HG03025 (cell line): ENCODE data around the gene OSBPL7.

ENCODE experiments used
- ATAC-seq: cut with Tn5 transposase; IDR thresholded peaks from one replicate; pipeline ENCODE4 v1.9.1; 2021; ENCODE audit warnings: mild to moderate bottlenecking, moderate library complexity; ENCODE audit not compliant: unreplicated experiment, low FRiP score

The OSBPL7 gene

DNA sequence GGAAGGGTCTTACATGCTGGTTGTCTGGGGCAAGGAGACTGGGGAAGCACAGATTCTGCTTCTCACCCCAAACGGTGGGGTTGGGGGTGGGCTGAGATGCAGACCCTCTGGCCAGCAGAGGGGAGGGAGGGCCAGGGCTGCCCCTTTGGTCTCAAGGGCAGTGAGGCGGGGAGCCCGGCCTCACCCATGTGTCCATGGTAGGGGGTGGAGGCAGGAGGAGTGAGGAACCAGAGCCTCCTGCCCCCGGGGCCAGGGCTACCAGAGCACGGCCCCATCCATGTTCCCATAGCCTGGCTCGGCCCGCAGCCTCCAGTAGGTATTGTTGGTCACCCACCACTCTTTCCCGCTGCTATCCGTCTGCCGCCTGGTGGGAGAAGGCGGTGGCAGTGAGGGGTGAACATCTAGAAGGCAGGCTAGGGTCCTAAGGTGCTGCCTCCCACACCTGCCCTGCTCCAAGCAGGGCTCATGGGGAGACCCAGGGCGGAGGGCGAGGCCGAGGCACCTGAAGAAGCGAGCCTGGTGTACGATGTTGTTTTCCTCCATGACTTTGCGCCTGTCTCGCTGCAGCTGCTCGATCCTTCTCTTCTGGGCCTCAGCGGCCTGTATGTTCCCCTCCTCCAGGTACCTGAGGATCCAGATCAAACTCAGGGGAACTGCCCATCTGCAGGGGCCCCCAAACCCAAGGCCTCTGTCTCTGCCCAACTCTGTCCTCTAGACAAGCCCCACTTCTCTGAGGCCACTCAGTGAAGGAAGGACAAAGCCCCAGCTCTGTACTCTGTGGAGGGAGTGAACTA, 13.4 kb downstream of the OSBPL7 start:
- no peak for ATAC-seq

DNA sequence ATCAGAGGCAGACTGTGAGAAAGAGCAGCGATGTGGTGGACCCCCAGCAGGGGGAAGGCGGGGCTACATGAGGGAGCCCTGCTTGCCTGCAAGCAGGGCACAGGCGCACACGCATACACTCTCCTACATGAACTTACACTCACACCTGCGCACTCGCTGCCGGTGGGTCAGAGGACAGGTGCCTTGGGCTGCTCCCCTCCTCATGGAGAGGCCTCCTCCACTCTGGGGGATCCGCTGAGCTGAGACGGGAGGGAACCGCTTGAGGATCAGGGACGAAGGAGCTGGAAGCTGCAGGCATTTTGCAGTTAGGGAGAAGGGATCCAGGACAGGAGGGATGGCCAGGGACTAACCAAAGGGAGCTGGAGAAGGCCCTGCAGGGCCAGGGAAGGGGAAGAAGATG, 14.2 kb downstream of the OSBPL7 start:
- no peak for ATAC-seq

DNA sequence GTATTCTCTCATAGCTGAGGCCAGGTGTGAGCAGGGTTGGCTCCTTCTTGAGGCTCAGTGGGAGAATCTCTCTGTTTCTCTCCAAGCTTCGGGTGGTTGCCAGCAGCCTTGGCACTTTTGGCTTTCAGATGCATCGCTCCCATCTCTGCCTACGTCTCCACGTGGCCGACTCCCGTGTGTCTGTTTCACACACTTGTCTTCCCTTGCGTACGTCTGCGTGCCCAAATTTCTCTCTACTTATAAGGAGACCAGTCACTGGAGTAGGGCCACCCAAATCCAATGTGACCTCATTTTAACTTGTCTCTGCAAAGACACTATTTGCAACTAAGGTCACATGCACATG, 14.7 kb downstream of the OSBPL7 start:
- ATAC-seq: no peak

DNA sequence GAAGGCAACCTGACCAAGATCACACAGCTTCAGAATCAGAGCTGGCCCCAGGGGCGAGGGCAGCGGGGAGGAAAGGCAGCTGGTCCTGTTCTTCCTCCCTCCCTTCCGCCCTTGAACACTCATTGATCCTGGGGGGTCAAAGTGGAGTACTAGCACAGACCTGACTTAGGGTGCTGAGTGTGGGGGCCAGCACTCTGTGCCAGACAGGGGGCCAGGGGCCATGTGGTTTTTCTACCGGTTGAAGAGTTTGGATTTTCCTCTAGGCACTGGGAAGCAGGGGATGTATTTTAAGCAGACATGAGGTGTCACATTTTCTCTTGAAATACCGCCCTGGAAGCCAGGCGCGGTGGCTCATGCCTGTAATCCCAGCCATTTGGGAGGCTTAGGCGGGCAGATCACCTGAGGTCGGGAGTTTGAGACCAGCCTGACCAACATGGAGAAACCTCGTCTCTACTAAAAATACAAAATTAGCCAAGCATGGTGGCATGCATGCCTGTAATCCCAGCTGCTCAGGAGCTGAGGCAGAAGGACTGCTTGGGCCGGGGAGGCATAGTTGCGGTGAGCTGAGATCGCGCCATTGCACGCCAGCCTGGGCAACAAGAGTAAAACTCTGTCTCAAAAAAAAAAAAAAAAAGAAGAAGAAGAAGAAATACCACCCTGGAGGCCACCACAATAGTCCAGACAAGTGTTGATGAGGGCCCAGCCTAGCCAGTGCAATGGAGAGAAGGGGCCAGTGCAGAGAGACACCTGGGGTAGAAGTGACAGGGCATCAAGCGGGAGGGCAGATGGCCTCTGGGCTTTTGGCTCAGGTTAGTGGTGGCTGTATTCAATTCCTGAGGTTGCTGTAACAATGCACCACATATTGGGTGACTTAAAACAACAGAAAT, 15.3 kb downstream of the OSBPL7 start:
- ATAC-seq: no peak

DNA sequence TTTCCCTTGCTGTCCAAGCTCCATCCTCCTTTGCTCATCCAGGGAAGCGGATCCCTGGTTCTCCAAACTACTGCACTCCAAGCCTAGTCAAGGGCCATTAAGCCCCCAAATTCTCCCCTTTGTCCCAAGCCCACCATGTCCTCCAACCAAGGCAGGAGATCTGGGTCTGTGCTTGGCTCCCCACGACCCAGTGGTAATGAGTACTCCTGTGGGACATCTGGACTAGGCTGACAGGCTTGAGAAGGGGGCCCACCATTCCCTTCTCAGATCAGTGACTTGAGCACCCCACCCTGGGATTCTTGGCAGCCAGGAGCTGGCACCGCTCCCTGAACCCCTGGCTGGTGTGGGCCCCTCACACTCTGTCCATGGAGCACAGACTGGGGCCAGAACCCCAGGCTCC, 17.1 kb downstream of the OSBPL7 start:
- ATAC-seq: no peak

GRCh38 chr17:47803751-47804150, 17.8 kb downstream of the OSBPL7 start:
- no peak for ATAC-seq

GRCh38 chr17:47803201-47803600, 18.4 kb downstream of the OSBPL7 start:
- no peak for ATAC-seq

DNA sequence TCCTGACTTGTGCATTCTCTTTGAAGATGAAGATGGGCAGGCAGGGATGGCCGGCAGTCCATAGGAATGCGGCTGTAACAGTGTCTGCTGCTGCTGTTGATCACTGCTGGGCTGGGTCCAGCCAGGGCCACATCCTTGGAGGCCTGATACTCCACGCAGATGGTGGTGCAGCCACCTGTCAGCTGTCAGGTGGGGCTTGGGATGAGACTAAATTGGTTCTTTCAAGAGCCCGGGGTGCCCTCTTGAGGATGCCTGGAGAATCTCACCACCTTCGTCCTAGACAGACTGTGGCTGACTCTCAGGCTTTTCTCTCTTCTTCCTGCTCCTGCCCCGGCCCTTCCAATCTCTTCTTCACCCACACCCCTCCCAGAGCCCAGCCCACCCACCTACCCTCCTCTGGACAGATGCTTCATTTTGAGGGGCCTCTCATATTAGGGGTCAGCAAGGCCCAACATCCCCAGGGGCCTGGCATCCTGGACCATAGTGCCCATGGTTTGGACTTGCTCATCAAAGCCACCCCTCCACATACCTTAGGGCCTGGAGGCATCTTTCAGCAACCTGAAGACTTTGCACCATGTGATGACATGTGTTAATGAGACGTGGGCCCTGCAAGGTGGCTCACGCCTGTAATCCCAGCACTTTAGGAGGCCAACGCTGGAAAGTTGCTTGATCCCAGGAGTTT, 19.1 kb downstream of the OSBPL7 start:
- ATAC-seq: no peak

GRCh38 chr17:47801906-47802305, 19.7 kb downstream of the OSBPL7 start:
- ATAC-seq: no peak

GRCh38 chr17:47801176-47801765, 20.3 kb downstream of the OSBPL7 start:
- no peak for ATAC-seq

DNA sequence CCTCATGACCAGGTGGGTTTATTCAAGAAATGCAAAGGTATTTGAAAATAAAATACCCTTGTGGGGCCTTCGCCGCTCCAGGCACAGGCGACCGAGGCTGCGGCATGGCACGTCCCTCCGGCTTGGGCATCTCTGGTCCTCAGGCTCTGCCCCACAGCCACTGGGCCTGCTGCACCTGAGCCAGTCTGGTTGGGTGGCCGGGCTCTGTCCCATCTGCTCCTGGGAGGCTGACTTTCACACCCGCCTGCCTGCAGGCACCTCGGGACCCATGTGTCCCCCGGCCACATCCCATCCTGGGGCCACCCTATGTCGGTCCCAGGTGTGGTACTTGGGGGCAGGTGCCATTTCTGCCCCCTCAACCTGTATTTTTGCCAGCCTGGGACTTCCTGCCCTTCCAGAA, 20.9 kb downstream of the OSBPL7 start:
- ATAC-seq: no peak

DNA sequence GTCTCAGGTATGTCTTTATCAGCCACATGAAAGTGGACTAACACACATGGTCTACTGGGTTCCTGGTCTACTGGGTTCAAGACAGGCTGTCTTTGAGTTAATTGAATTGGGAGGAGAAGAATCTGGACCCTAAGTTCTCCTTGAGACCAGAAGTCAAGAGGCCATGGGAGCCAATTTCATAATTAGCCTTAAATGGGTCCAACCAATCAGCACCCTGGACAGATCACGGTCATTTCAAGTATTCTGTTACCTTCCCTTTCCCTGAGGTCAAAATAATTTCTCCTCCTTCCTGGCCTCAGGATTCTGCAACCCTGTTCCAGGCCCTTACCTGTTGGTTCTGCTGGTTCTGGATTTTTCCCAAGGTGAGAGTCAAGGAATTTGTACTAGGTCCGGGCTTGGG, 23.8 kb downstream of the OSBPL7 start:
- no peak for ATAC-seq

GRCh38 chr17:47792979-47793378, 28.6 kb downstream of the OSBPL7 start:
- no peak for ATAC-seq

DNA sequence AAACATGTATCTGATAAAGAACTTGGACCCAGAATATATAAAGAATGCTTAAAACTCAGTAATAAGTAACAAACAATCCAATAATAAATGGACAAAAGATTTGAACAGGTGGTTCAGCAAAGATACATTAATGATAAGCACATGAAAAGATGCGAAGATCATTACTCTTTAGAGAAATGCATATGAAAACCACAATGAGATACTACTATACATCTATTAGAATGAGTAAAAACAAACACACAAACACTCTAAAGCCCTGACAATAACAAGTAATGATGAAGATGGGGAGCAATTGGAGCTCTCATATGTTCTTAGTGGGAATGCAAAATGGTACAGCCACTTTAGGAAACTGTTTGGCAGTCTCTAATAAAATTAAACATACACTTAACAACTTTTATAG, 29.1 kb downstream of the OSBPL7 start:
- no peak for ATAC-seq

- ATAC-seq: no peak
Observed at GRCh38 chr17:47791025-47791424, 30.6 kb downstream of the OSBPL7 start.

DNA sequence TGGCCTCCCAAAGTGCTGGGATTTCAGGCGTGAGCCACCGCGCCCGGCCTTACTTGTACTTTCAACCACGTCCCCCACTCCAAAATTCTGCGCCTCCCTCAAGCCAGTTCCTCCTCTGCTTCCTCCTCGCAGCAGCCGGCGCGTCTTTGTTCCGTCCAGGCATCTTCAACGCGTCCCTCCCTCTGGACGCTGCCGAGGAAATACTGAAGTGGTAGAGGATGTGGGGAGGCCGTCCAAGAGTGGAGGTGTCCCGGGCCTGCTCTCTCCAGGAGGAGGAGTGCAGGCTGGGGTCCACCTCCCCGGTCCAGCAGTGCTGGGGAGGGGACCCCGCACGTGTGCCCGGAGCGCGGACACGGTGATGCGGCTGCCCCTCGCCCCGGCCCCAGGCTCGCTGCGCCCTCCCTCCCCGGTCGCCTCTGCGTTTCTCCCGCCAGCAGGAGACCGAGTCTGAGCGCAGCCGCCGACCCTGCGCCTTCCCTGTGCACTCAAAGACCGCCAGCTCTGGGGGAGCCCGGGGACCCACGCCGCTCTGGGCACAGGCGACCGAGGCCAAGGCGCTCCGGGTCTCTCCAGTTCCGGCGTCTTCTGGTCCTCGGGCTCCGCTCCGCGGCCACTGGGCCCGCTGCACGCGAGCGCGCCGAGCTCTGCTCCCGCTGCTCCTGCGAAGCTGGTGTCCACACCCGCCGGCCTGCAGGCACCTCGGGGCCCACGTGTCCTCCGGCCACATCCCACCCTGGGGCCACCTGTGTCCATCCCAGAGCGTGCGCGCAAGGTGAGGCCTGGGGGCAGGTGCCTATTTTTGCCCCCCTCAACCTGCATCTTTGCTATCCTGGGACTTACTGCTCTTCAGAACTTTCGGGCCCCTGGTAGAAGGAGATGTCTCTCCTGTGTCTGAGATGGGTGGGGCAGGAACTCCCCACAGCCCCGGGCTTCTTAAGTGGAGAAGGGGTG, 31.7 kb downstream of the OSBPL7 start:
- ATAC-seq: no peak

- ATAC-seq: no peak
Observed at GRCh38 chr17:47785538-47786123, 36.0 kb downstream of the OSBPL7 start.

GRCh38 chr17:47781397-47781796, 40.2 kb downstream of the OSBPL7 start:
- ATAC-seq: no peak

- no peak for ATAC-seq
Observed at GRCh38 chr17:47778184-47778635, 43.4 kb downstream of the OSBPL7 start.
